Measurements from ENCODE around the gene VAV3.

DNA sequence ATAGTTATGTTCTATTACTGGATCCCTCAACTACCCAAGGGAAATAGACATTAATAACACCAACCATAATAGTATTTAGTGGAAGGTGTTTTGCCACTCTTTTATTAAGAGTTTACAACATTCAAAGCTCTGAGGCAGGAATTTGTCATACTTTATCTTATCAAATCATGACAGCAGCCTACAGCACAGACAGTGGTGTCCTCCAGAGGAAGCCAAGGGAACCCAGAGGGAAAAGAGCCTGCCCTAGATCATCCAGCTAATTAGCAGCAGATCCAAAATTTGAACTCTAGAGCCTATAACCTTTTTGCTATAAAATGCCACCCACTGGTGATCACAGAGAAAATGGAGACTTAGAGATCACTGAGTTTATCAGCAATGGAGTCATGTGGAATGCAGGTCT is 18.2 kb downstream of the VAV3 start:
- no peak for TF ChIP-seq SP4 (IDR thresholded peaks at IDR 0.05; ENCODE audit: low read length)
- no peak for TF ChIP-seq FOSL1 (IDR thresholded peaks at IDR 0.05; ENCODE audit: insufficient read depth, low read depth, low read length)
- TF ChIP-seq BRCA1 (IDR thresholded peaks at IDR 0.05; ENCODE audit: low read depth, low read length) = no peak
- no peak for TF ChIP-seq POLR2A (IDR thresholded peaks at IDR 0.05; ENCODE audit: control extremely low read depth in 1 of 2, low read depth in 2 of 2, low read length in 2 of 2)
- no peak for TF ChIP-seq MAFK (IDR thresholded peaks at IDR 0.05; ENCODE audit: low read depth, low read length)
- no peak for TF ChIP-seq EZH2 (IDR thresholded peaks at IDR 0.05; ENCODE audit: low read depth, low read length, severe bottlenecking)
- no peak for TF ChIP-seq ATF2 (IDR thresholded peaks at IDR 0.05; ENCODE audit: low read length)
- no peak for TF ChIP-seq RNF2 (IDR thresholded peaks at IDR 0.05; ENCODE audit: borderline replicate concordance, low read depth, low read length, missing control alignments, poor library complexity, severe bottlenecking)
